MM.1S (cell line): ENCODE data around the gene RBM18.

Experiments
- DNase-seq: peaks from one replicate; pipeline ENCODE4 v3.0.0-alpha.2; 2015
- H2AFZ ChIP-seq: fragments of 300-600 bp; sonication (generic); 2 replicates; pipeline ENCODE4 v1.6.0; 2016; ENCODE audit warnings: antibody characterized with exemption, low read length
- H3F3A ChIP-seq: fragments of 300-600 bp; sonication (generic); 2 replicates; pipeline ENCODE4 v1.6.1; 2016; ENCODE audit warnings: mild to moderate bottlenecking, antibody characterized with exemption, low read length, moderate library complexity, mixed read lengths; ENCODE audit not compliant: insufficient read depth
- H3K27ac ChIP-seq: fragments of 300-600 bp; sonication (generic); 2 replicates; pipeline ENCODE4 v1.5.1; 2016; ENCODE audit warnings: mild to moderate bottlenecking, low read length
- H3K27me3 ChIP-seq: fragments of 300-600 bp; sonication (generic); replicated peaks from 2 replicates; pipeline ENCODE4 v1.6.0; 2016; ENCODE audit warnings: low read length; ENCODE audit not compliant: insufficient read depth
- H3K36me3 ChIP-seq: fragments of 300-600 bp; sonication (generic); replicated peaks from 2 replicates; pipeline ENCODE4 v1.6.1; 2016; ENCODE audit warnings: mild to moderate bottlenecking, low read length, mixed read lengths; ENCODE audit not compliant: insufficient read depth
- H3K4me1 ChIP-seq: fragments of 300-600 bp; sonication (generic); 2 replicates; pipeline ENCODE4 v1.6.1; 2016; ENCODE audit warnings: low read length, mixed read lengths
- H3K4me2 ChIP-seq: fragments of 300-600 bp; sonication (generic); 2 replicates; pipeline ENCODE4 v1.6.0; 2016; ENCODE audit warnings: low read depth, low read length
- H3K4me3 ChIP-seq: fragments of 300-600 bp; sonication (generic); 2 replicates; pipeline ENCODE4 v1.5.1; 2016; ENCODE audit warnings: low read length, mixed read lengths
- H3K79me2 ChIP-seq: fragments of 300-600 bp; sonication (generic); 2 replicates; pipeline ENCODE4 v1.6.1; 2016; ENCODE audit warnings: mixed run types, low read length, mixed read lengths
- H3K9ac ChIP-seq: fragments of 300-600 bp; sonication (generic); 2 replicates; pipeline ENCODE4 v1.6.1; 2016; ENCODE audit warnings: low read length, mixed read lengths
- H3K9me2 ChIP-seq: fragments of 300-600 bp; sonication (generic); replicated peaks from 2 replicates; pipeline ENCODE4 v1.6.1; 2016; ENCODE audit warnings: mild to moderate bottlenecking, low read length, mixed read lengths; ENCODE audit not compliant: insufficient read depth
- H3K9me3 ChIP-seq: fragments of 300-600 bp; sonication (generic); replicated peaks from 2 replicates; pipeline ENCODE4 v1.6.1; 2016; ENCODE audit warnings: mild to moderate bottlenecking, low read length, mixed read lengths; ENCODE audit not compliant: insufficient read depth
- H4K20me1 ChIP-seq: fragments of 300-600 bp; sonication (generic); 2 replicates; pipeline ENCODE4 v1.6.1; 2016; ENCODE audit warnings: mild to moderate bottlenecking, low read length, moderate library complexity, mixed read lengths; ENCODE audit not compliant: insufficient read depth
- EZH2 ChIP-seq: fragments of 300-600 bp; sonication (generic); optimal IDR thresholded peaks from 2 replicates; pipeline ENCODE3; 2017; ENCODE audit warnings: low read depth, mild to moderate bottlenecking, antibody characterized with exemption, low read length, mixed read lengths
- EZH2phosphoT487 ChIP-seq: fragments of 300-600 bp; sonication (generic); IDR thresholded peaks from 2 replicates; pipeline ENCODE4 v1.6.1; 2018; ENCODE audit warnings: antibody characterized with exemption, low read length
- TF ChIP-seq, protein P1 (sequence below): fragments of 300-600 bp; sonication (generic); IDR thresholded peaks from 2 replicates; pipeline ENCODE4 v1.5.1; 2016; ENCODE audit warnings: antibody characterized with exemption, low read length, mixed read lengths

Gene RBM18

GRCh38 chr9:122268041-122268814, 3.6 kb upstream of the RBM18 start:
- no peak overlapping the region for H3K4me3 ChIP-seq
- H3K79me2 ChIP-seq = peaks cover 85% of the 10 kb centered on the region
- H2AFZ ChIP-seq = no peak overlapping the region
- no peaks in the 10 kb centered on the region for H3K9me2 ChIP-seq
- DNase-seq = no peak
- no peaks in the 10 kb centered on the region for H3K27me3 ChIP-seq
- no peak overlapping the region for H3K9ac ChIP-seq
- TF ChIP-seq EZH2phosphoT487 = no peak
- TF ChIP-seq EZH2 = no peak
- TF ChIP-seq, protein P1, sequence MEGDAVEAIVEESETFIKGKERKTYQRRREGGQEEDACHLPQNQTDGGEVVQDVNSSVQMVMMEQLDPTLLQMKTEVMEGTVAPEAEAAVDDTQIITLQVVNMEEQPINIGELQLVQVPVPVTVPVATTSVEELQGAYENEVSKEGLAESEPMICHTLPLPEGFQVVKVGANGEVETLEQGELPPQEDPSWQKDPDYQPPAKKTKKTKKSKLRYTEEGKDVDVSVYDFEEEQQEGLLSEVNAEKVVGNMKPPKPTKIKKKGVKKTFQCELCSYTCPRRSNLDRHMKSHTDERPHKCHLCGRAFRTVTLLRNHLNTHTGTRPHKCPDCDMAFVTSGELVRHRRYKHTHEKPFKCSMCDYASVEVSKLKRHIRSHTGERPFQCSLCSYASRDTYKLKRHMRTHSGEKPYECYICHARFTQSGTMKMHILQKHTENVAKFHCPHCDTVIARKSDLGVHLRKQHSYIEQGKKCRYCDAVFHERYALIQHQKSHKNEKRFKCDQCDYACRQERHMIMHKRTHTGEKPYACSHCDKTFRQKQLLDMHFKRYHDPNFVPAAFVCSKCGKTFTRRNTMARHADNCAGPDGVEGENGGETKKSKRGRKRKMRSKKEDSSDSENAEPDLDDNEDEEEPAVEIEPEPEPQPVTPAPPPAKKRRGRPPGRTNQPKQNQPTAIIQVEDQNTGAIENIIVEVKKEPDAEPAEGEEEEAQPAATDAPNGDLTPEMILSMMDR = no peak
- H3K9me3 ChIP-seq = no peaks in the 10 kb centered on the region
- H3F3A ChIP-seq = peaks cover 10% of the 10 kb centered on the region; the same call in 1 of the 2 replicates
- H4K20me1 ChIP-seq = no peaks in the 10 kb centered on the region
- peaks cover 14% of the 10 kb centered on the region; the same call in 1 of the 2 replicates for H3K4me1 ChIP-seq
- no peak overlapping the region for H3K27ac ChIP-seq
- H3K36me3 ChIP-seq = no peaks in the 10 kb centered on the region
- H3K4me2 ChIP-seq = no peak overlapping the region

- H3K9me2 ChIP-seq = no peaks in the 10 kb centered on the region
- TF ChIP-seq, protein P1 = peak; percentile 11; the same call in 1 of the 2 replicates
- TF ChIP-seq EZH2 (no peak), EZH2phosphoT487 (no peak)
- no peaks in the 10 kb centered on the region for H4K20me1 ChIP-seq
- H3K36me3 ChIP-seq = no peaks in the 10 kb centered on the region; the same call in 1 of the 2 replicates
- no peaks in the 10 kb centered on the region for H3K27me3 ChIP-seq
- peak overlapping the region; percentile 95 for H3K9ac ChIP-seq
- H3K4me2 ChIP-seq = peak overlapping the region; percentile 92
- H3K9me3 ChIP-seq = no peaks in the 10 kb centered on the region
- DNase-seq = peak; percentile 57
- H2AFZ ChIP-seq = peak overlapping the region; percentile 84
- peak overlapping the region; percentile 91 for H3K27ac ChIP-seq
- H3K79me2 ChIP-seq = peaks cover 82% of the 10 kb centered on the region
- peaks cover 10% of the 10 kb centered on the region; the same call in 1 of the 2 replicates for H3F3A ChIP-seq
- peaks cover 14% of the 10 kb centered on the region; the same call in 1 of the 2 replicates for H3K4me1 ChIP-seq
- peak overlapping the region; percentile 92 for H3K4me3 ChIP-seq
These were observed 692 bp upstream of the RBM18 start for GRCh38 chr9:122265149-122265915.

DNA sequence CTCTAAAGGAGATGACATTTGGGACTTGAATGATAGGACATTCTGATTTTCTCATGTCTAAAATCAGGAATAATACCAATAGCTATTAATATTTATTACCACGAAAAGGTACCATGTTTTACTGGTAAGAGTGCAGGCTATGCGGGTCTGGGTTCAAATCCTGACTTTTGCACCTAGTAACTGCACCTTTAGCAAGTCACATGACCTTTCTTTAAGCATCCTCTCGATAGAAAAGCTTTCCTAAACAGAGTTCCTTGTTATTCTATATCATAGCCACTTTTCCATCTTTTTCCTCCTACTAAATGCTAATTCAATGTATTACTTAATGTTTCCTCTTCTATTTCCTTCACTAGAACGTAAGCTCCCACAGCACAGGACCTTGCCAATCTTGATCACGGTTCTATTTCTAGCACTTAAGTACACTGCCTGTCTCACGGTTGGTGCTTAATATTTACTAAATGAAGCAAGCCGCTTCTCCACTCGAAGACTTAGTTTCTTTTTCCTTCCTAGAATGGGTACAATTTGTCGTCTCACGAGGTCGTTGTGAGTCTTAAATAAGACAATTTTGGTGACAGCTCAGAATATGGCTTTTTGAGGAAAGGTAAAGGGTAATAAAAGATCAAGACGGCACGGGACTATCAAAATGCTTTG, 816 bp downstream of the RBM18 start:
- TF ChIP-seq, protein P1 = no peak
- no peak for TF ChIP-seq EZH2
- no peak for TF ChIP-seq EZH2phosphoT487
- H3K9me3 ChIP-seq = no peaks in the 10 kb centered on the region
- DNase-seq = peak; percentile 24
- H3K9ac ChIP-seq = peak overlapping the region; percentile 95
- H3K4me2 ChIP-seq = peak overlapping the region; percentile 92
- H4K20me1 ChIP-seq = no peaks in the 10 kb centered on the region
- H3K79me2 ChIP-seq = peaks cover 73% of the 10 kb centered on the region
- H3K27me3 ChIP-seq = no peaks in the 10 kb centered on the region
- peak overlapping the region; percentile 84 for H2AFZ ChIP-seq
- H3K36me3 ChIP-seq = no peaks in the 10 kb centered on the region; the same call in 1 of the 2 replicates
- H3F3A ChIP-seq = peaks cover 10% of the 10 kb centered on the region; the same call in 1 of the 2 replicates
- peaks cover 14% of the 10 kb centered on the region; the same call in 1 of the 2 replicates for H3K4me1 ChIP-seq
- peak overlapping the region; percentile 91 for H3K27ac ChIP-seq
- no peaks in the 10 kb centered on the region for H3K9me2 ChIP-seq
- peak overlapping the region; percentile 92 for H3K4me3 ChIP-seq
